Lower leg skin (tissue), 3 donors: ENCODE results near the gene NPPB.

ENCODE experiments used
- CTCF ChIP-seq, 3 donors: fragments of 450-650 bp; IDR thresholded peaks; one replicate each; pipeline ENCODE4 v1.5.1; 2016; ENCODE audit warnings: antibody characterized with exemption in 3 of 3, mild to moderate bottlenecking in 3 of 3, moderate library complexity in 2 of 3
- POLR2A ChIP-seq, 2 donors: fragments of 450-650 bp; IDR thresholded peaks; one replicate each; pipeline ENCODE4 v1.6.1; 2016 to 2017; ENCODE audit warnings: antibody characterized with exemption in 2 of 2, mild to moderate bottlenecking in 1 of 2, moderate library complexity in 1 of 2

DNA sequence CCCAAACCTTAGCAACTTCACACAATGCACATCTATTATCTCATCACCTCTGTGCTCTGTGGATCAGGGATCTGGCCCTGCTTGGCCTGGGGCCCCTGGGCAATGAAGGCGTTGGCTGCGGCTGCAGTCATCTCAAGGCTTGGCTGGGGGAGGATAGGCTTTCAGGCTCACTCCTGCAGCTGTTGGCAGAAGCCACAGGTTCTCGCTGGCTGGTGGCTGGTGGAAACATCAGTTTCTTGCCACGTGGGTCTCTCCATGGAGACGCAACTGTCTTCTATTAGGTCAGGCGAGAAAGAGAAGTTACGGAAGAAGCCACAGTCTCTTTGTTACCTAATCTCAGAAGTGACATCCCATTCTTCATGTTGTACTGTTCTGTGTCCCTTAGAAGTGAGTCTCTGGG lies 7.6 kb downstream of the NPPB start:
- TF ChIP-seq CTCF (IDR thresholded peaks at IDR 0.05) (no peak), POLR2A (IDR thresholded peaks at IDR 0.05) (no peak)
